Cardiac septum (tissue), 1 donor: ENCODE measurements around the gene ARAP2. TPM values are rescaled to one million over a fixed set of nuclear protein-coding genes. Genes with fewer than 3 reads are reported as not detected.
"Not testable (repeated sequence)": the region's sequence is repeated elsewhere in the genome, so short reads cannot be mapped to it uniquely, and the experiment has no call there.

ENCODE experiments used
- DNase-seq: peaks from one replicate; pipeline ENCODE4 v3.0.0-alpha.2; 2020; ENCODE audit warnings: low spot score
- intact Hi-C: fragments of 100-400 bp; cut with DNase I; formaldehyde crosslinking; loops from one replicate; pipeline ENCODE4 v1.14.0; 2022
- total RNA-seq: library from RNA; stranded (reverse); fragmentation: NEBNext Ultra II Directional; extraction: Animal tissue kit (Norgen Biotek cat#: 25700); gene quantifications from one replicate; pipeline ENCODE4 v1.2.1, GENCODE V29; 2021
- donor health status: DM: no; HTN: no; CAD: no.

Gene ARAP2
- total RNA-seq, 1 donor from 2014 or later = 6.6 TPM

GRCh38 chr4:36196145-36196913 lies 48.0 kb downstream of the ARAP2 start:
- DNase-seq = no peak
- intact Hi-C loops = no loop called here

GRCh38 chr4:36192922-36193321 lies 51.4 kb downstream of the ARAP2 start:
- no peak for DNase-seq
- intact Hi-C loops = no loop called here

GRCh38 chr4:36189511-36190226 lies 54.6 kb downstream of the ARAP2 start:
- intact Hi-C loops = no loop called here
- no peak for DNase-seq

- no peak for DNase-seq
- intact Hi-C loops = no loop called here
These were observed 56.5 kb downstream of the ARAP2 start for GRCh38 chr4:36187723-36188333.

GRCh38 chr4:36183665-36184393 lies 60.5 kb downstream of the ARAP2 start:
- intact Hi-C loops = no loop called here
- no peak for DNase-seq

- intact Hi-C loops = no loop called here
- no peak for DNase-seq
These were observed 61.1 kb downstream of the ARAP2 start for GRCh38 chr4:36183232-36183631.

GRCh38 chr4:36182315-36182714 lies 62.0 kb downstream of the ARAP2 start:
- intact Hi-C loops, DNase-seq: not testable (repeated sequence)

- intact Hi-C loops = no loop called here
- no peak for DNase-seq
These were observed 64.1 kb downstream of the ARAP2 start for GRCh38 chr4:36180206-36180605.

GRCh38 chr4:36178484-36178883 lies 65.8 kb downstream of the ARAP2 start:
- intact Hi-C loops = no loop called here
- DNase-seq = no peak

- intact Hi-C loops = no loop called here
- DNase-seq = no peak
These were observed 66.4 kb downstream of the ARAP2 start for GRCh38 chr4:36177946-36178345.

GRCh38 chr4:36174570-36174969 lies 69.7 kb downstream of the ARAP2 start:
- intact Hi-C loops = no loop called here
- DNase-seq = no peak

GRCh38 chr4:36173905-36174304 lies 70.4 kb downstream of the ARAP2 start:
- intact Hi-C loops = no loop called here

GRCh38 chr4:36172656-36173055 lies 71.7 kb downstream of the ARAP2 start:
- no peak for DNase-seq
- intact Hi-C loops = no loop called here

More at GRCh38 chr4:36173905-36174304, 70.4 kb downstream of the ARAP2 start:
- no peak for DNase-seq

GRCh38 chr4:36168127-36168878 lies 76.0 kb downstream of the ARAP2 start:
- intact Hi-C loops = no loop called here
- no peak for DNase-seq

- intact Hi-C loops = no loop called here
These were observed 78.7 kb downstream of the ARAP2 start for GRCh38 chr4:36165631-36166005.

GRCh38 chr4:36164900-36165630 lies 79.2 kb downstream of the ARAP2 start:
- no peak for DNase-seq
- intact Hi-C loops = no loop called here

More at GRCh38 chr4:36165631-36166005, 78.7 kb downstream of the ARAP2 start:
- no peak for DNase-seq

GRCh38 chr4:36163198-36163597 lies 81.1 kb downstream of the ARAP2 start:
- DNase-seq = no peak
- intact Hi-C loops = no loop called here

GRCh38 chr4:36159208-36159607 lies 85.1 kb downstream of the ARAP2 start:
- intact Hi-C loops = no loop called here
- no peak for DNase-seq

GRCh38 chr4:36152735-36153134 lies 91.6 kb downstream of the ARAP2 start:
- DNase-seq = no peak
- intact Hi-C loops = no loop called here
